Large intestine (tissue), 3 donors: Measurements from ENCODE around the gene B3GNT4. TPM values are rescaled to one million over a fixed set of nuclear protein-coding genes. Genes with fewer than 3 reads are reported as not detected.
A peak's percentile ranks its signal among the peaks of the same experiment; 100 is the strongest.

ENCODE experiments used
- DNase-seq, 2 donors: peaks; one replicate each; pipeline versions ENCODE4 v3.0.0 to v3.0.0-alpha.2; 2013
- H3K27ac ChIP-seq: one replicate; pipeline ENCODE4 v1.5.1; 2013; ENCODE audit warnings: low read length
- H3K27me3 ChIP-seq: 2 replicates; pipeline ENCODE4 v1.6.1; 2013; ENCODE audit warnings: low read length; ENCODE audit not compliant: control insufficient read depth, insufficient read depth
- H3K36me3 ChIP-seq: 2 replicates; pipeline ENCODE4 v1.6.1; 2013; ENCODE audit warnings: low read length; ENCODE audit not compliant: control insufficient read depth, insufficient read depth
- H3K4me1 ChIP-seq: one replicate; pipeline ENCODE4 v1.6.1; 2013; ENCODE audit warnings: low read length; ENCODE audit not compliant: control insufficient read depth, insufficient read depth
- H3K4me3 ChIP-seq: one replicate; pipeline ENCODE4 v1.5.1; 2013; ENCODE audit warnings: low read length
- H3K9me3 ChIP-seq: one replicate; pipeline ENCODE4 v1.6.1; 2013; ENCODE audit warnings: mild to moderate bottlenecking, low read depth, low read length, moderate library complexity; ENCODE audit not compliant: control insufficient read depth
- WGBS: methylation state at CpG from one replicate; pipeline ENCODE4 v1.1.5; 2013; ENCODE audit warnings: low lambda C conversion rate; ENCODE audit not compliant: insufficient coverage; 5-methylcytosine and 5-hydroxymethylcytosine counted together
- polyA plus RNA-seq: library from polyadenylated mRNA; unstranded; fragments of 120-200 nt; gene quantifications from one replicate; pipeline ENCODE4 v1.2.1, GENCODE V29; 2013

Gene B3GNT4
- polyA plus RNA-seq, 1 donor: 1.8 TPM

GRCh38 chr12:122216445-122216844, 12.9 kb downstream of the B3GNT4 start:
- H3K27ac ChIP-seq: no peak overlapping the region
- no peaks in the 10 kb centered on the region for H3K9me3 ChIP-seq
- no peaks in the 10 kb centered on the region for H3K27me3 ChIP-seq
- WGBS: 86% methylated on average over 1 of the region's 1 CpG
- no peak overlapping the region for H3K4me3 ChIP-seq
- H3K36me3 ChIP-seq: peaks cover 79% of the 10 kb centered on the region
- no peaks in the 10 kb centered on the region for H3K4me1 ChIP-seq
- DNase-seq: no peak

- peak; percentile 100 for DNase-seq
- Histone ChIP-seq H3K27me3 (no peaks in the 10 kb centered on the region), H3K4me3 (peak within 1 kb of the TSS; percentile 94), H3K4me1 (peaks cover 14% of the 10 kb centered on the region), H3K27ac (peak within 1 kb of the TSS; percentile 97), H3K9me3 (no peaks in the 10 kb centered on the region), H3K36me3 (peaks cover 44% of the 10 kb centered on the region)
- WGBS: no CpG with 5 or more reads among the region's 74 CpGs
Measured at GRCh38 chr12:122225683-122226365, 22.3 kb downstream of the B3GNT4 start, which contains the start of gene DIABLO. Gene DIABLO (minus strand): TSS chr12:122226052. CDS start chr12:122226014, 38 bp downstream.

GRCh38 chr12:122226366-122227125, 23.0 kb downstream of the B3GNT4 start:
- no CpG with 5 or more reads among the region's 55 CpGs for WGBS
- Histone ChIP-seq H3K4me1 (peaks cover 14% of the 10 kb centered on the region), H3K27me3 (no peaks in the 10 kb centered on the region), H3K4me3 (peak overlapping the region; percentile 20), H3K36me3 (peaks cover 42% of the 10 kb centered on the region), H3K9me3 (no peaks in the 10 kb centered on the region), H3K27ac (no peak overlapping the region)
- DNase-seq: no peak

GRCh38 chr12:122227341-122227740, 23.8 kb downstream of the B3GNT4 start:
- Histone ChIP-seq H3K4me1 (peaks cover 14% of the 10 kb centered on the region), H3K36me3 (peaks cover 40% of the 10 kb centered on the region), H3K27me3 (no peaks in the 10 kb centered on the region), H3K27ac (no peak overlapping the region), H3K9me3 (no peaks in the 10 kb centered on the region), H3K4me3 (no peak overlapping the region)
- no CpG with 5 or more reads among the region's 17 CpGs for WGBS
- DNase-seq: no peak

GRCh38 chr12:122228092-122228491, 24.6 kb downstream of the B3GNT4 start:
- Histone ChIP-seq H3K27ac (no peak overlapping the region), H3K9me3 (no peaks in the 10 kb centered on the region), H3K4me3 (no peak overlapping the region), H3K4me1 (peaks cover 14% of the 10 kb centered on the region), H3K27me3 (no peaks in the 10 kb centered on the region), H3K36me3 (peaks cover 38% of the 10 kb centered on the region)
- 96% methylated on average over 3 of the region's 5 CpGs for WGBS
- DNase-seq: peak in 1 of 2 donors; percentile 15

GRCh38 chr12:122230798-122231197, 27.3 kb downstream of the B3GNT4 start:
- Histone ChIP-seq H3K36me3 (peaks cover 48% of the 10 kb centered on the region), H3K27me3 (no peaks in the 10 kb centered on the region), H3K4me1 (peaks cover 5% of the 10 kb centered on the region), H3K27ac (no peak overlapping the region), H3K4me3 (no peak overlapping the region), H3K9me3 (no peaks in the 10 kb centered on the region)
- no peak for DNase-seq
- no CpG with 5 or more reads among the region's 6 CpGs for WGBS

- Histone ChIP-seq H3K4me3 (no peak overlapping the region), H3K4me1 (no peaks in the 10 kb centered on the region), H3K36me3 (peaks cover 57% of the 10 kb centered on the region), H3K9me3 (no peaks in the 10 kb centered on the region), H3K27me3 (no peaks in the 10 kb centered on the region), H3K27ac (no peak overlapping the region)
- no CpG with 5 or more reads among the region's 10 CpGs for WGBS
- DNase-seq: no peak
Measured at GRCh38 chr12:122232691-122233090, 29.2 kb downstream of the B3GNT4 start.

- WGBS: no CpG with 5 or more reads among the region's 7 CpGs
- DNase-seq: no peak
- Histone ChIP-seq H3K4me1 (no peaks in the 10 kb centered on the region), H3K36me3 (peaks cover 57% of the 10 kb centered on the region), H3K9me3 (no peaks in the 10 kb centered on the region), H3K27me3 (no peaks in the 10 kb centered on the region), H3K27ac (no peak overlapping the region), H3K4me3 (no peak overlapping the region)
Measured at GRCh38 chr12:122235741-122236140, 32.2 kb downstream of the B3GNT4 start.

- WGBS: no CpG with 5 or more reads among the region's 5 CpGs
- Histone ChIP-seq H3K27me3 (no peaks in the 10 kb centered on the region), H3K9me3 (no peaks in the 10 kb centered on the region), H3K4me1 (no peaks in the 10 kb centered on the region), H3K4me3 (no peak overlapping the region), H3K27ac (no peak overlapping the region), H3K36me3 (peaks cover 49% of the 10 kb centered on the region)
- DNase-seq: no peak
Measured at GRCh38 chr12:122238861-122239260, 35.4 kb downstream of the B3GNT4 start.

GRCh38 chr12:122243965-122244364, 40.5 kb downstream of the B3GNT4 start:
- H3K27me3 ChIP-seq: no peaks in the 10 kb centered on the region
- no peak for DNase-seq
- no peaks in the 10 kb centered on the region for H3K4me1 ChIP-seq
- no peaks in the 10 kb centered on the region for H3K9me3 ChIP-seq
- H3K27ac ChIP-seq: no peak overlapping the region
- H3K4me3 ChIP-seq: no peak overlapping the region
- peaks cover 33% of the 10 kb centered on the region for H3K36me3 ChIP-seq
- 88% methylated on average over 1 of the region's 6 CpGs for WGBS
